CD4-positive, alpha-beta T cell treated with Interleukin-6 for 4 hours (primary cell): ENCODE measurements around the gene IDH1.
A peak's percentile ranks its signal among the peaks of the same experiment; 100 is the strongest.
"Not testable (repeated sequence)": the region's sequence is repeated elsewhere in the genome, so short reads cannot be mapped to it uniquely, and the experiment has no call there.

ENCODE experiments used
- DNase-seq: peaks from one replicate; pipeline ENCODE4 v3.0.0-alpha.2; 2020; ENCODE audit warnings: mixed read lengths

The IDH1 gene

GRCh38 chr2:208254871-208255556 lies at the start of gene IDH1:
Gene IDH1, minus strand, starts transcription at chr2:208255071. Its CDS starts 3,520 bp downstream, at chr2:208251551.
- peak; percentile 97 for DNase-seq

GRCh38 chr2:208304157-208304556 lies 49.3 kb upstream of the IDH1 start:
- DNase-seq, result no peak

- no peak for DNase-seq
These were observed 46.2 kb upstream of the IDH1 start for GRCh38 chr2:208300847-208301618.

- DNase-seq, result no peak
These were observed 43.1 kb upstream of the IDH1 start for GRCh38 chr2:208297961-208298360.

- DNase-seq, result no peak
These were observed 41.7 kb upstream of the IDH1 start for GRCh38 chr2:208296610-208297009.

- DNase-seq, result no peak
These were observed 41.0 kb upstream of the IDH1 start for GRCh38 chr2:208295834-208296233.

GRCh38 chr2:208294482-208295024 lies 39.7 kb upstream of the IDH1 start:
- no peak for DNase-seq

- no peak for DNase-seq
These were observed 31.0 kb upstream of the IDH1 start for GRCh38 chr2:208285853-208286252.

- no peak for DNase-seq
These were observed 26.1 kb upstream of the IDH1 start for GRCh38 chr2:208280933-208281332.

GRCh38 chr2:208280234-208280633 lies 25.4 kb upstream of the IDH1 start:
- no peak for DNase-seq

GRCh38 chr2:208279236-208279635 lies 24.4 kb upstream of the IDH1 start:
- no peak for DNase-seq

- DNase-seq, result no peak
These were observed 23.7 kb upstream of the IDH1 start for GRCh38 chr2:208278549-208278948.

GRCh38 chr2:208274748-208275147 lies 19.9 kb upstream of the IDH1 start:
- no peak for DNase-seq

GRCh38 chr2:208269091-208269490 lies 14.2 kb upstream of the IDH1 start:
- no peak for DNase-seq

GRCh38 chr2:208268156-208268952 lies 13.5 kb upstream of the IDH1 start:
- no peak for DNase-seq

- not testable (repeated sequence) for DNase-seq
These were observed 12.7 kb upstream of the IDH1 start for GRCh38 chr2:208267526-208267925.

GRCh38 chr2:208266936-208267335 lies 12.1 kb upstream of the IDH1 start:
- no peak for DNase-seq

- peak; percentile 4 for DNase-seq
These were observed 11.7 kb upstream of the IDH1 start for GRCh38 chr2:208266553-208266893.

GRCh38 chr2:208265801-208266552 lies 11.1 kb upstream of the IDH1 start, which contains the start of gene PIKFYVE:
Gene PIKFYVE, plus strand, starts transcription at chr2:208266255. Its CDS starts 5,265 bp downstream, at chr2:208271520.
- DNase-seq, result peak; percentile 91

- DNase-seq, result peak; percentile 55
These were observed 10.5 kb upstream of the IDH1 start for GRCh38 chr2:208265371-208265800.

- not testable (repeated sequence) for DNase-seq
These were observed 2.3 kb upstream of the IDH1 start for GRCh38 chr2:208256849-208257813.
